HG02885 (cell line): ENCODE measurements around the gene PAPOLB.

Experiments
- ATAC-seq: cut with Tn5 transposase; IDR thresholded peaks from one replicate; pipeline ENCODE4 v1.9.1; 2021; ENCODE audit warnings: mild to moderate bottlenecking; ENCODE audit not compliant: unreplicated experiment, poor library complexity

Gene PAPOLB

GRCh38 chr7:4825081-4825480, 36.7 kb downstream of the PAPOLB start:
- no peak for ATAC-seq

- ATAC-seq, result no peak
Measured at GRCh38 chr7:4824120-4824775, 37.6 kb downstream of the PAPOLB start.

GRCh38 chr7:4823441-4824119, 38.2 kb downstream of the PAPOLB start:
- no peak for ATAC-seq

GRCh38 chr7:4822677-4823076, 39.2 kb downstream of the PAPOLB start:
- no peak for ATAC-seq

- ATAC-seq, result no peak
Measured at GRCh38 chr7:4820967-4821471, 40.8 kb downstream of the PAPOLB start.

- ATAC-seq, result no peak
Measured at GRCh38 chr7:4820405-4820966, 41.3 kb downstream of the PAPOLB start.

GRCh38 chr7:4819560-4820404, 42.0 kb downstream of the PAPOLB start:
- ATAC-seq, result no peak

- no peak for ATAC-seq
Measured at GRCh38 chr7:4818000-4818794, 43.6 kb downstream of the PAPOLB start.

GRCh38 chr7:4817178-4817901, 44.5 kb downstream of the PAPOLB start:
- no peak for ATAC-seq

- no peak for ATAC-seq
Measured at GRCh38 chr7:4816419-4817080, 45.3 kb downstream of the PAPOLB start.

- no peak for ATAC-seq
Measured at GRCh38 chr7:4815609-4816418, 46.0 kb downstream of the PAPOLB start.

GRCh38 chr7:4815121-4815520, 46.7 kb downstream of the PAPOLB start:
- ATAC-seq, result no peak

- no peak for ATAC-seq
Measured at GRCh38 chr7:4814433-4814832, 47.4 kb downstream of the PAPOLB start.

GRCh38 chr7:4809666-4810065, 52.2 kb downstream of the PAPOLB start:
- no peak for ATAC-seq

GRCh38 chr7:4809091-4809591, 52.7 kb downstream of the PAPOLB start:
- ATAC-seq, result no peak

- ATAC-seq, result no peak
Measured at GRCh38 chr7:4808565-4808964, 53.3 kb downstream of the PAPOLB start.

GRCh38 chr7:4808026-4808425, 53.8 kb downstream of the PAPOLB start:
- ATAC-seq, result no peak
